Natural killer cell (primary cell): ENCODE data around the gene PDCD4. TPM values are rescaled to one million over a fixed set of nuclear protein-coding genes. Genes with fewer than 3 reads are reported as not detected.

Experiments
- ATAC-seq, 3 donors: fragments of 150-1000 bp in 2 of 3; fragments of 200-7000 bp in 1 of 3; cut with Tn5 transposase; 1 replicate in 1 of 3; 2 replicates in 2 of 3; pipeline ENCODE4 v1.10.0; 2021; ENCODE audit warnings: mild to moderate bottlenecking in 2 of 3, moderate library complexity in 2 of 3
- DNase-seq, 2 donors: peaks; one replicate each; pipeline versions ENCODE4 v3.0.0 to v3.0.0-alpha.2; 2013 to 2021; ENCODE audit warnings: mixed read lengths in 1 of 2
- H3K27ac ChIP-seq: one replicate; pipeline ENCODE4 v1.5.1; 2013; ENCODE audit warnings: mild to moderate bottlenecking, low read length
- H3K27me3 ChIP-seq: one replicate; pipeline ENCODE4 v1.6.1; 2013; ENCODE audit warnings: low read length; ENCODE audit not compliant: control insufficient read depth, insufficient read depth
- H3K36me3 ChIP-seq: one replicate; pipeline ENCODE4 v1.6.1; 2013; ENCODE audit warnings: low read length; ENCODE audit not compliant: control insufficient read depth, insufficient read depth
- H3K4me1 ChIP-seq: one replicate; pipeline ENCODE4 v1.6.1; 2013; ENCODE audit warnings: low read length; ENCODE audit not compliant: control insufficient read depth, insufficient read depth
- H3K4me3 ChIP-seq: one replicate; pipeline ENCODE4 v1.5.1; 2013; ENCODE audit warnings: low read length
- H3K9me3 ChIP-seq: one replicate; pipeline ENCODE4 v1.6.1; 2013; ENCODE audit warnings: low read length; ENCODE audit not compliant: control insufficient read depth, insufficient read depth
- H3K27ac Mint-ChIP-seq, 2 donors: one replicate each; pipeline ENCODE4 v1.8.0; 2022; ENCODE audit warnings: mild to moderate bottlenecking in 2 of 2, mixed read lengths in 2 of 2, moderate library complexity in 1 of 2
- H3K27me3 Mint-ChIP-seq, 2 donors: one replicate each; pipeline ENCODE4 v1.8.0; 2022; ENCODE audit warnings: low read depth in 2 of 2, mixed read lengths in 2 of 2
- H3K36me3 Mint-ChIP-seq: one replicate; pipeline ENCODE4 v1.8.0; 2022; ENCODE audit warnings: mixed read lengths
- H3K4me1 Mint-ChIP-seq, 2 donors: one replicate each; pipeline ENCODE4 v1.8.0; 2022; ENCODE audit warnings: mixed read lengths in 2 of 2
- H3K4me3 Mint-ChIP-seq: one replicate; pipeline ENCODE4 v1.8.0; 2022; ENCODE audit warnings: mild to moderate bottlenecking, moderate library complexity, mixed read lengths
- H3K9me3 Mint-ChIP-seq, 2 donors: one replicate each; pipeline ENCODE4 v1.8.0; 2022; ENCODE audit warnings: mixed read lengths in 2 of 2
- CTCF ChIP-seq: fragments of 200-600 bp; IDR thresholded peaks from one replicate; pipeline ENCODE4 v1.8.0; 2022; ENCODE audit warnings: antibody characterized with exemption
- WGBS: methylation state at CpG from one replicate; pipeline ENCODE4 v1.1.7; 2013; ENCODE audit warnings: missing lambda C conversion rate; ENCODE audit not compliant: insufficient coverage; 5-methylcytosine and 5-hydroxymethylcytosine counted together
- intact Hi-C: fragments of 100-400 bp; cut with micrococcal nuclease; formaldehyde crosslinking; loops from one replicate; pipeline ENCODE4 v1.14.2; 2022
- total RNA-seq, 4 donors: library from RNA; stranded (reverse); fragments of 120-200 nt in 1 of 4; gene quantifications; one replicate each; pipeline versions ENCODE4 v1.2.3 to v1.2.4, GENCODE V29; 2013 to 2022

The PDCD4 gene
- total RNA-seq, 3 donors from 2014 or later (not counting 1 experiment from before 2014, with no cell fraction given), result 199 to 241 (median 222) TPM

- DNase-seq (no peak), ATAC-seq (no peak)
- Histone ChIP-seq H3K27me3 (no peaks in the 10 kb centered on the region), H3K9me3 (no peaks in the 10 kb centered on the region), H3K36me3 (no peaks in the 10 kb centered on the region), H3K4me1 (peaks cover 2% of the 10 kb centered on the region), H3K27ac (no peak overlapping the region), H3K4me3 (no peak overlapping the region)
- H3K9me3 Mint-ChIP-seq, result no peaks in the 10 kb centered on the region
- WGBS, result 98% methylated on average over 18 of the region's 18 CpGs
- H3K4me1 Mint-ChIP-seq, result peaks cover 26 to 29% of the 10 kb centered on the region in 2 donors
- no peak for TF ChIP-seq CTCF
- no peaks in the 10 kb centered on the region for H3K36me3 Mint-ChIP-seq
- intact Hi-C loops, result no loop called here
- no peaks in the 10 kb centered on the region for H3K27me3 Mint-ChIP-seq
- peak overlapping the region in 1 of 2 donors; percentile 58 for H3K27ac Mint-ChIP-seq
- no peak overlapping the region for H3K4me3 Mint-ChIP-seq
Measured at GRCh38 chr10:110936757-110937156, 65.0 kb downstream of the PDCD4 start.

DNA sequence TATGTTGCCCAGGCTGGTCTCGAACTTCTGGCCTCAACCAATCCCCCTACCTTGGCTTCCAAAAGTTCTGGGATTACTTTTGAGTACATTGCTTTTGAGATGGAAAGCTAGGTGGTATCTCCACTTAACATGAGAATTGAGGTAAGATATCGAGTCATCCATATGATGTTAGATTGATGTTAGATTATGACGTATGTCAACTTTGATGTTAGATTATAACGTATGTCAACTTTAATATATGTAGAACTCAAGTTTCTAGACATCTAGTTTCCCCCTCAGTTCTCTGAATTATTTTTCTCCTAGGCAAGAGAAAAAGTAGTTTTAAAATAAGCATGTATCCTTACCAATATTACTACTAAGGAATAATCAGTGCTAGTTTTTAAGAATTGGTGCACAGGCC, 67.7 kb downstream of the PDCD4 start:
- H3K36me3 Mint-ChIP-seq, result peaks cover 7% of the 10 kb centered on the region

GRCh38 chr10:110944792-110945396, 73.2 kb downstream of the PDCD4 start:
- DNase-seq, result no peak
- TF ChIP-seq CTCF, result no peak
- Mint-ChIP-seq H3K9me3 (peaks cover 0 to 4% of the 10 kb centered on the region in 2 donors), H3K36me3 (peaks cover 7% of the 10 kb centered on the region), H3K27ac (no peak overlapping the region), H3K27me3 (no peaks in the 10 kb centered on the region), H3K4me3 (no peak overlapping the region), H3K4me1 (peaks cover 62 to 79% of the 10 kb centered on the region in 2 donors)
- peaks cover 2% of the 10 kb centered on the region for H3K36me3 ChIP-seq
- ATAC-seq, result no peak
- H3K4me1 ChIP-seq, result peaks cover 3% of the 10 kb centered on the region
- no peaks in the 10 kb centered on the region for H3K9me3 ChIP-seq
- H3K27ac ChIP-seq, result no peak overlapping the region
- no peak overlapping the region for H3K4me3 ChIP-seq
- no peaks in the 10 kb centered on the region for H3K27me3 ChIP-seq
- intact Hi-C loops, result no loop called here
- WGBS, result 79% methylated on average over 5 of the region's 5 CpGs

More for the DNA sequence above, 67.7 kb downstream of the PDCD4 start:
- DNase-seq, result no peak
- H3K9me3 ChIP-seq, result no peaks in the 10 kb centered on the region
- intact Hi-C loops, result no loop called here
- H3K27me3 ChIP-seq, result no peaks in the 10 kb centered on the region
- Mint-ChIP-seq H3K9me3 (peaks cover 0 to 4% of the 10 kb centered on the region in 2 donors), H3K4me1 (peaks cover 40 to 45% of the 10 kb centered on the region in 2 donors), H3K4me3 (no peak overlapping the region), H3K27me3 (no peaks in the 10 kb centered on the region), H3K27ac (no peak overlapping the region)
- 100% methylated on average over 1 of the region's 4 CpGs for WGBS
- no peak overlapping the region for H3K27ac ChIP-seq
- no peak for TF ChIP-seq CTCF
- ATAC-seq, result no peak
- peaks cover 2% of the 10 kb centered on the region for H3K4me1 ChIP-seq
- no peaks in the 10 kb centered on the region for H3K36me3 ChIP-seq
- H3K4me3 ChIP-seq, result no peak overlapping the region

DNA sequence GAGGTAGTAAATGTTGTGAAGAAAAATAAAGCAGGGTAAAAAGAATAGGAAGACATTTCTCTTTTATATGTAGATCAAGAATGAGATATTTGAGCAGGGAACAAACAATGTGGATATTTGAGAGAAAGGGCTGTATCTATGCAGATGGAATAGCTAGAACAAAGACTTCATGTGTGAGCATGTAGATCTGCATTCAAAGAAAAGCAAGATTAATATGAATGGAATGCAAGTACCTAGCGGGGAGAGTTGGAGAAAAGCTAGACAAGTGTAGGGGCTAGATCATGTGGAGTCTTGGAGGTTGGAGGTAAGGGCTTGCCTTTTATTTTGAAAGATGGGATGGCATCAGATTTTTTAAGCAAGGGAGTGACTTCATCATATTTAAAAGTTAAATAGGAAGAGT, 74.8 kb downstream of the PDCD4 start:
- Histone ChIP-seq H3K27ac (no peak overlapping the region), H3K4me1 (peaks cover 3% of the 10 kb centered on the region), H3K36me3 (peaks cover 2% of the 10 kb centered on the region), H3K9me3 (no peaks in the 10 kb centered on the region), H3K27me3 (no peaks in the 10 kb centered on the region), H3K4me3 (no peak overlapping the region)
- peaks cover 54 to 76% of the 10 kb centered on the region in 2 donors for H3K4me1 Mint-ChIP-seq
- ATAC-seq (no peak), DNase-seq (no peak)
- WGBS, result 100% methylated on average over 1 of the region's 1 CpG
- H3K9me3 Mint-ChIP-seq, result peaks cover 0 to 4% of the 10 kb centered on the region in 2 donors
- TF ChIP-seq CTCF, result no peak
- peaks cover 7% of the 10 kb centered on the region for H3K36me3 Mint-ChIP-seq
- no peak overlapping the region for H3K4me3 Mint-ChIP-seq
- H3K27ac Mint-ChIP-seq, result no peak overlapping the region
- H3K27me3 Mint-ChIP-seq, result no peaks in the 10 kb centered on the region
- intact Hi-C loops, result no loop called here
